Measurements from ENCODE around the gene HOXB7. TPM values are rescaled to one million over a fixed set of nuclear protein-coding genes. Genes with fewer than 3 reads are reported as not detected.

Gene HOXB7
- total and polyA plus RNA-seq, 8 donors: 2.4 to 10.5 (median 6.4) TPM

DNA sequence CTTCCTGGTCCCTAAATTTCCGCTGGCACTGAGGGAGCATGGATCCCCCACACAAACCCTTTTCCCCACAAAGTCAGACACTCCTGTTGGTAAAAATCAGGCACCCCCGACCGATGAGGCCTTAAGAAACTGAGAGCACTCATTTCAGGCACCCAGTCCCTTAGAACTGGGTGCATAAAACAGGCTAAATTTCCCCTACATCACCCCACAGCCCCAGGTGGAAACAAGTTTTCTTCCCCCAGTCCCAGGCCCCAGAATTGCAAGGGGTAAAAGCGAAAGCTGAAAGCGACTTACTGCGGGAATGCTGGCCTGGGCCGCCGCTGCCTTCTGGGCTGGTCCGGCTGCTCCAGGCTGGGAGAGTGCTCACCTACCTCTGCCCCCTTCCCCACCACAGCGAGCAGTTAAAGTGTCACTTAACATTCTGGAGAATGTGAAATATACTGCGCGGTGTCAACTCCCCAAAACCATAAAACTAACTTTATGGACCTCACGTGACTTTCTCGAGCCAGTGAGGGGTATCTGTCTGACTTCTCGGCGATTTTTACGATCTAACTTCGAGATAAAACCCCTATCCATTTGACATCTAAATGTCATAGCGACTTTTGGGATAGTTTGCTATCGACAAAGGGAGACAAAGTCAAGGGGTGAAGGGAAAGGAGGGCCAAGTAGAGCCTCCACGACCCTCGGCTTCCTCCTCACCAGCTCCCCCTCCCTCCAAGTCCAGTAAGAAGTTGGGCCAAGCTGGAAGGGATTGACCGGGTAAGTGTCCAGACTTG is 20.8 kb downstream of the HOXB7 start, which contains the start of gene HOXB3:
HOXB3 (minus strand) TSS at position 411 of the 776 bp plus-strand sequence. CDS start 37,767 bp downstream, outside the sequence.
- TF ChIP-seq CTCF (IDR thresholded peaks at IDR 0.05): no peak
- Histone ChIP-seq H3K4me1 (peaks cover 4 to 54% of the 10 kb centered on the region in 2 donors), H3K27ac (peak within 1 kb of the TSS; percentile 76 to 90), H3K27me3 (peaks cover 58 to 100% of the 10 kb centered on the region in 2 donors), H3K36me3 (no peaks in the 10 kb centered on the region), H3K4me3 (peak within 1 kb of the TSS; percentile 24 to 26), H3K9me3 (no peaks in the 10 kb centered on the region)
- peak in 1 of 4 donors; percentile 55 for DNase-seq
- intact Hi-C loops (cut with DNase I): loop anchor here in 1 of 2 donors (5.0 to 10.0 kb wide), 2 partner anchors 98 to 245 kb away; no protein-coding TSS in a partner anchor
- ATAC-seq: no peak

DNA sequence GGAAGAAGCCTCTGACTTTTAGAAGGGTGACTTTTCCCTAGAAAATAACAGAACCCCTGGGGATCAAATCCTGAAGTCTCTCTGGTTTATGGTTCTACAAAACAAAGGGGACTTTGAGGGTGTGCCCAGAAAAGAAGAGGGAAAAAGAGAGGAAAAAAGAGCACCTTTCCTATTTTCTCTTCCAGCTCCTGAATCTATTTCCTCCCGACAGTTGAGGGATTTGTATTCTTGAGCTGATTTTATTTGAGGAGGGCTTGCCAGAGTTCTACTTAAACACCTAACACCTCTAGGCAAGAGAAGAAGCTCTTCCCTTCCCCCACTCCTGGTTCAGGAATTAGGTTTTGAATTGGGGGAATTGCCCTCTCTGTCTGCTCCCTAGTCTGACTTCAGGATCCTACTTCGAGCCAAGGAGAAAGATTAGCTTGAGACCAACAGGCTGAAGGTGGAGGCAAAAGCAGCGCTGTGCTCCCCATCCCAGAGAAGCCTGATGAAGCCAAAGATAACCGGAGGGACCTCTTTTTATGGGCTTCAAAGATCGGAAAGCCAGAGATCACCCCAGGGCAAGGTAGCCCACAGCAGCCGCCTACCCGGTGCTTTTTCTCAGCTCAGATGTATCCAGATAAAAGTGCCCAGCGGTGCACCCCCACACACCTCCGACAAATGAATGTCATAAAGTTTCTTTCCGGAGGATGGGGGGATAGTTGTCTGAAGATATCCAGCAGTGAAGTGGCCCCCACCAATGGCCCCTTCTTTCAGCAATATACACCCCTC is 21.6 kb downstream of the HOXB7 start:
- ATAC-seq: no peak
- no peak for DNase-seq
- peaks cover 6 to 57% of the 10 kb centered on the region in 2 donors for H3K4me1 ChIP-seq

DNA sequence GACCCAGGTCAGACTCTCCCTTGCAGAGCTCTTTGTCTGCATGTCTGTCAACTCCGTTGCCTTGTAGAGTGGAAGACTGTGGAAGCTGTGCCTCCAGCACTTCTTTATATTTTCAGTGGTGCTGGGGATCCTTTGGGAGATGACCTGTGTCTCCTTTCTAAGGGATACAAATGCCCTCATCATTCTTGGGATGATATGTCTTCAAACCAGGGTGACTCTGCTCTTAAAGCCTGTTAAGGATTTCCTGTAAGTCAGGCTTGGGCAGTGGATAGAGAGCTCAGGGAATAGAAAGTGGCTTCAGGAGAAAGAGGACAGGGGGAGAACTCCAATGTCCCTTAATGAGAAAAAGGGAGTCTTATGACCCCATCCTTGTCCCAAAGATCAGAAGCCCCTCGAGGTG is 22.3 kb downstream of the HOXB7 start:
- DNase-seq (no peak), ATAC-seq (no peak)
- Histone ChIP-seq H3K27me3 (peaks cover 55 to 100% of the 10 kb centered on the region in 2 donors), H3K9me3 (no peaks in the 10 kb centered on the region), H3K4me1 (peaks cover 9 to 60% of the 10 kb centered on the region in 2 donors), H3K27ac (peak overlapping the region; percentile 76 to 90), H3K36me3 (no peaks in the 10 kb centered on the region), H3K4me3 (no peak overlapping the region)
- no peak for TF ChIP-seq CTCF (IDR thresholded peaks at IDR 0.05)
- intact Hi-C loops (cut with DNase I): no loop called here

More for the DNA sequence above, 21.6 kb downstream of the HOXB7 start:
- peaks cover 53 to 100% of the 10 kb centered on the region in 2 donors for H3K27me3 ChIP-seq
- intact Hi-C loops (cut with DNase I): no loop called here
- TF ChIP-seq CTCF (IDR thresholded peaks at IDR 0.05): no peak
- H3K27ac ChIP-seq: peak overlapping the region; percentile 76 to 90
- peak overlapping the region; percentile 24 to 26 for H3K4me3 ChIP-seq
- H3K9me3 ChIP-seq: no peaks in the 10 kb centered on the region
- H3K36me3 ChIP-seq: no peaks in the 10 kb centered on the region

DNA sequence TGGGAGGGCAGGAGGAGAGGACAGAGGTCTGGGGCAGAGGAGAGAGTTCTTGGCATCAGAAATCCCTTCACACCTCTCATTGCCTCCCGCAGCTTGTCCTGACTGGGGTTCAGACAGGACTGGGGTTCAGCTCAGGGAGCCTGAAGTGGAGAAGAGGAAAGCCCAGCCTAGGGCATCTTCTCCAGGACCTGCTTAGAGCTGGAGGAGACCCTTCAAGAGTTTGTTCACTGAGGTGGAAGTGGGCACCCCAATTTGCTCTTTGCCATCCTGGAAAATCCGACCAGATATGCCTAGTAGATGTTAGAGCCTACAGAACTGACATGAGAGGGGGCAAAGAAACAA is 22.8 kb downstream of the HOXB7 start:
- ATAC-seq (no peak), DNase-seq (no peak)
- Histone ChIP-seq H3K27me3 (peaks cover 51 to 100% of the 10 kb centered on the region in 2 donors), H3K4me1 (peaks cover 8 to 56% of the 10 kb centered on the region in 2 donors), H3K4me3 (no peak overlapping the region), H3K36me3 (no peaks in the 10 kb centered on the region), H3K9me3 (no peaks in the 10 kb centered on the region), H3K27ac (peak overlapping the region; percentile 76 to 90)
- intact Hi-C loops (cut with DNase I): no loop called here
- no peak for TF ChIP-seq CTCF (IDR thresholded peaks at IDR 0.05)
